DND-41 (cell line): ENCODE results near the gene GOLPH3.

Experiments used
- ATAC-seq: fragments of 200-7000 bp; cut with Tn5 transposase; 3 replicates; pipeline ENCODE4 v1.9.1; 2021; ENCODE audit warnings: low read depth; ENCODE audit not compliant: insufficient read depth
- DNase-seq: peaks from one replicate; pipeline ENCODE4 v3.0.0-alpha.2; 2020
- H2AFZ ChIP-seq: 2 replicates; pipeline ENCODE4 v1.6.0; 2012; ENCODE audit warnings: low read depth, low read length
- H3K27ac ChIP-seq: 2 replicates; pipeline ENCODE4 v1.5.1; 2012; ENCODE audit warnings: low read length, inconsistent platforms
- H3K27me3 ChIP-seq: fragments of 200-600 bp; sonication (generic); 2 replicates; pipeline ENCODE4 v1.6.0; 2012; ENCODE audit warnings: low read length, mild to moderate bottlenecking, inconsistent platforms; ENCODE audit not compliant: insufficient read depth, poor library complexity
- H3K36me3 ChIP-seq: 2 replicates; pipeline ENCODE4 v1.5.1; 2012; ENCODE audit warnings: low read length, inconsistent platforms; ENCODE audit not compliant: insufficient read depth
- H3K4me1 ChIP-seq: 2 replicates; pipeline ENCODE4 v1.5.1; 2012; ENCODE audit warnings: mild to moderate bottlenecking, low read length; ENCODE audit not compliant: insufficient read depth
- H3K4me2 ChIP-seq: 2 replicates; pipeline ENCODE4 v1.6.0; 2012; ENCODE audit warnings: mild to moderate bottlenecking, moderate library complexity, low read length, inconsistent platforms; ENCODE audit not compliant: insufficient read depth
- H3K4me3 ChIP-seq, 2 experiments: fragments of 200-600 bp in 1 of 2; shearing (Covaris generic) in 1 of 2; 2 replicates each; pipeline ENCODE4 v1.5.1; 2012 to 2016; ENCODE audit warnings: inconsistent platforms in 2 of 2, low read length in 2 of 2, mild to moderate bottlenecking in 2 of 2, low read depth in 1 of 2, moderate library complexity in 1 of 2
- H3K79me2 ChIP-seq: 2 replicates; pipeline ENCODE4 v1.6.0; 2012; ENCODE audit warnings: low read length, inconsistent platforms; ENCODE audit not compliant: insufficient read depth
- H3K9ac ChIP-seq: 2 replicates; pipeline ENCODE4 v1.6.0; 2012; ENCODE audit warnings: low read depth, mild to moderate bottlenecking, inconsistent platforms, low read length, moderate library complexity
- H3K9me3 ChIP-seq: 2 replicates; pipeline ENCODE4 v1.5.1; 2012; ENCODE audit warnings: low read length, moderate library complexity, mild to moderate bottlenecking, inconsistent platforms; ENCODE audit not compliant: insufficient read depth, severe bottlenecking
- H4K20me1 ChIP-seq: 2 replicates; pipeline ENCODE4 v1.6.0; 2012; ENCODE audit warnings: low read length; ENCODE audit not compliant: insufficient read depth
- CTCF ChIP-seq: IDR thresholded peaks from 2 replicates; pipeline ENCODE4 v1.5.1; 2012; ENCODE audit warnings: borderline replicate concordance, low read length, moderate library complexity, mild to moderate bottlenecking; ENCODE audit not compliant: poor library complexity, severe bottlenecking; ENCODE audit errors: extremely low read depth
- EZH2 ChIP-seq: IDR thresholded peaks from 3 replicates; pipeline ENCODE4 v1.6.1; 2012; ENCODE audit warnings: borderline replicate concordance, low read depth, mild to moderate bottlenecking, moderate library complexity, low read length, inconsistent platforms; ENCODE audit not compliant: severe bottlenecking

GOLPH3 gene

GRCh38 chr5:32127711-32128110, 46.4 kb downstream of the GOLPH3 start:
- Histone ChIP-seq H3K36me3 (peaks cover 53% of the 10 kb centered on the region), H3K9ac (no peak overlapping the region), H3K4me1 (no peaks in the 10 kb centered on the region), H2AFZ (no peak overlapping the region), H3K27me3 (no peaks in the 10 kb centered on the region), H3K9me3 (no peaks in the 10 kb centered on the region), H3K79me2 (peaks cover 36% of the 10 kb centered on the region), H3K27ac (no peak overlapping the region), H3K4me2 (no peak overlapping the region), H4K20me1 (peaks cover 15% of the 10 kb centered on the region; the same call in 1 of the 2 replicates), H3K4me3 (no peak overlapping the region)
- peak; percentile 12; the same call in 1 of the 3 replicates for ATAC-seq
- TF ChIP-seq CTCF (no peak), EZH2 (no peak)
- DNase-seq, result no peak

- H3K4me2 ChIP-seq, result no peak overlapping the region
- DNase-seq (no peak), ATAC-seq (no peak)
- no peak overlapping the region for H3K4me3 ChIP-seq
- no peak overlapping the region for H3K9ac ChIP-seq
- H3K27me3 ChIP-seq, result no peaks in the 10 kb centered on the region
- no peak overlapping the region for H3K27ac ChIP-seq
- TF ChIP-seq EZH2, result no peak
- no peak for TF ChIP-seq CTCF
- H4K20me1 ChIP-seq, result peaks cover 19% of the 10 kb centered on the region; the same call in 1 of the 2 replicates
- H3K9me3 ChIP-seq, result no peaks in the 10 kb centered on the region
- H3K36me3 ChIP-seq, result peaks cover 61% of the 10 kb centered on the region
- H3K79me2 ChIP-seq, result peaks cover 33% of the 10 kb centered on the region
- no peaks in the 10 kb centered on the region for H3K4me1 ChIP-seq
- no peak overlapping the region for H2AFZ ChIP-seq
Observed at GRCh38 chr5:32126691-32127090, 47.4 kb downstream of the GOLPH3 start.

GRCh38 chr5:32123889-32124676, 50.0 kb downstream of the GOLPH3 start:
- no peak overlapping the region for H3K4me3 ChIP-seq
- H3K4me1 ChIP-seq, result no peaks in the 10 kb centered on the region
- peaks cover 73% of the 10 kb centered on the region for H3K36me3 ChIP-seq
- H2AFZ ChIP-seq, result no peak overlapping the region
- TF ChIP-seq CTCF, result no peak
- no peak for TF ChIP-seq EZH2
- no peaks in the 10 kb centered on the region for H3K9me3 ChIP-seq
- no peak for ATAC-seq
- peaks cover 23% of the 10 kb centered on the region for H3K79me2 ChIP-seq
- DNase-seq, result no peak
- H3K4me2 ChIP-seq, result no peak overlapping the region
- H3K9ac ChIP-seq, result no peak overlapping the region
- no peak overlapping the region for H3K27ac ChIP-seq
- H3K27me3 ChIP-seq, result no peaks in the 10 kb centered on the region
- peaks cover 19% of the 10 kb centered on the region; the same call in 1 of the 2 replicates for H4K20me1 ChIP-seq
